HepG2 (cell line): ENCODE results near the gene PDP2. TPM values are rescaled to one million over a fixed set of nuclear protein-coding genes. Genes with fewer than 3 reads are reported as not detected.

Experiments
- DZIP1 ChIP-seq: sonication (generic); formaldehyde crosslinking; IDR thresholded peaks from 2 replicates; pipeline ENCODE4 v1.5.0; 2020; ENCODE audit warnings: mild to moderate bottlenecking, missing genetic modification reagents
- MED13 ChIP-seq: sonication (generic); formaldehyde crosslinking; IDR thresholded peaks from 2 replicates; pipeline ENCODE4 v1.5.0; 2020; ENCODE audit warnings: missing genetic modification reagents
- SAP130 ChIP-seq: IDR thresholded peaks from 2 replicates; pipeline ENCODE4 v1.6.1; 2016; ENCODE audit warnings: low read depth
- SKIL ChIP-seq: sonication (generic); formaldehyde crosslinking; IDR thresholded peaks from 2 replicates; pipeline ENCODE4 v1.8.0; 2022; ENCODE audit warnings: missing genetic modification reagents, mild to moderate bottlenecking, moderate library complexity, borderline replicate concordance
- SOX5 ChIP-seq: IDR thresholded peaks from 2 replicates; pipeline ENCODE4 v1.6.1; 2016; ENCODE audit warnings: borderline replicate concordance
- SOX6 ChIP-seq, 2 experiments: fragments of 450-650 bp in 1 of 2; sonication (generic) in 1 of 2; formaldehyde crosslinking in 1 of 2; IDR thresholded peaks; 2 replicates each; pipeline versions ENCODE4 v1.4.0 to v1.6.1; 2017 to 2020; ENCODE audit warnings: antibody characterized with exemption in 1 of 2, mild to moderate bottlenecking in 1 of 2, missing genetic modification reagents in 1 of 2
- SP140L ChIP-seq: sonication (generic); formaldehyde crosslinking; IDR thresholded peaks from 2 replicates; pipeline ENCODE4 v1.4.0; 2020; ENCODE audit warnings: missing genetic modification reagents, borderline replicate concordance
- SP2 ChIP-seq: sonication (generic); formaldehyde crosslinking; IDR thresholded peaks from 2 replicates; pipeline ENCODE4 v1.5.1; 2020; ENCODE audit warnings: mild to moderate bottlenecking, missing genetic modification reagents
- TP53 ChIP-seq: sonication (generic); formaldehyde crosslinking; conservative IDR thresholded peaks from 2 replicates; pipeline ENCODE4 v1.4.0; 2020; ENCODE audit warnings: missing genetic modification reagents
- XBP1 ChIP-seq: sonication (generic); formaldehyde crosslinking; IDR thresholded peaks from 2 replicates; pipeline ENCODE4 v1.5.0; 2020; ENCODE audit warnings: missing genetic modification reagents
- ZEB1 ChIP-seq: IDR thresholded peaks from 2 replicates; pipeline ENCODE4 v1.6.1; 2012; ENCODE audit warnings: mild to moderate bottlenecking, low read depth, inconsistent platforms; ENCODE audit not compliant: insufficient replicate concordance
- ZFP41 ChIP-seq: sonication (generic); formaldehyde crosslinking; IDR thresholded peaks from 2 replicates; pipeline ENCODE4 v1.4.0; 2020; ENCODE audit warnings: mild to moderate bottlenecking, missing genetic modification reagents, borderline replicate concordance
- ZNF18 ChIP-seq: sonication (generic); formaldehyde crosslinking; IDR thresholded peaks from 2 replicates; pipeline ENCODE4 v1.8.0; 2022; ENCODE audit warnings: mild to moderate bottlenecking, missing genetic modification reagents; ENCODE audit not compliant: insufficient replicate concordance
- ZNF605 ChIP-seq: sonication (generic); formaldehyde crosslinking; IDR thresholded peaks from 2 replicates; pipeline ENCODE4 v1.8.0; 2022; ENCODE audit warnings: mild to moderate bottlenecking, missing genetic modification reagents
- ZNF609 ChIP-seq: sonication (generic); formaldehyde crosslinking; IDR thresholded peaks from 2 replicates; pipeline ENCODE4 v1.4.0; 2020; ENCODE audit warnings: mild to moderate bottlenecking, missing genetic modification reagents, borderline replicate concordance
- ZNF841 ChIP-seq: sonication (generic); formaldehyde crosslinking; IDR thresholded peaks from 2 replicates; pipeline ENCODE4 v1.8.1; 2023; ENCODE audit warnings: missing genetic modification reagents, borderline replicate concordance
- ZNF850 ChIP-seq: sonication (generic); formaldehyde crosslinking; conservative IDR thresholded peaks from 2 replicates; pipeline ENCODE4 v1.9.0; 2021; ENCODE audit warnings: mild to moderate bottlenecking, missing genetic modification reagents
- polyA plus RNA-seq, 8 experiments: library from polyadenylated mRNA; depleted of rRNA in 3 of 8; stranded (reverse) in 7 of 8; unstranded in 1 of 8; fragments of >200 nt; fragmentation: Illumina TruSeq in 4 of 8; extraction: Trizol in 4 of 8; gene quantifications; 2 replicates each; pipeline versions ENCODE4 v1.2.1 to v1.2.3, GENCODE V29; 2011 to 2016; ENCODE audit warnings: low read depth in 4 of 8, missing spikeins in 1 of 8, mixed read lengths in 1 of 8; ENCODE audit not compliant: insufficient read depth in 1 of 8
- total RNA-seq, 5 experiments: library from RNA; depleted of rRNA; stranded (reverse); fragments of >200 nt; fragmentation: Illumina TruSeq; extraction: Trizol; gene quantifications; 2 replicates each; pipeline ENCODE4 v1.2.3, GENCODE V29; 2016; ENCODE audit warnings: low read depth in 1 of 5

PDP2 gene
- total and polyA plus RNA-seq, 2 of the 13 experiments (the other 11 are each of a cell fraction or from before 2014, with no cell fraction given): 12.8 to 15.8 TPM

GRCh38 chr16:66904846-66905632 is 24.7 kb downstream of the PDP2 start (continued):
- TF ChIP-seq ZNF609 (CRISPR knock-in tag) (peak; percentile 66; the same call in 1 of the 2 replicates), SOX5 (CRISPR knock-in tag) (peak; percentile 50; the same call in 1 of the 2 replicates), ZEB1 (peak; percentile 26), SP140L (no peak), TP53 (CRISPR knock-in tag) (0 out of 2 replicates have a peak, but pooled peaks have one; percentile 52), ZNF850 (CRISPR knock-in tag) (no peak), XBP1 (CRISPR knock-in tag) (no peak), ZNF18 (CRISPR knock-in tag) (no peak), MED13 (CRISPR knock-in tag) (no peak), ZNF841 (CRISPR knock-in tag) (no peak), SOX6 (IDR thresholded peaks at IDR 0.05) (no peak), SOX6 (CRISPR knock-in tag; IDR thresholded peaks at IDR 0.05) (peak; percentile 65), SKIL (CRISPR knock-in tag) (peak; percentile 88; the same call in 1 of the 2 replicates), DZIP1 (CRISPR knock-in tag) (peak; percentile 48; the same call in 1 of the 2 replicates), SAP130 (CRISPR knock-in tag) (peak; percentile 45; the same call in 1 of the 2 replicates), SP2 (CRISPR knock-in tag) (peak; percentile 10; the same call in 1 of the 2 replicates), ZFP41 (CRISPR knock-in tag) (no peak; the same call in 1 of the 2 replicates), ZNF605 (CRISPR knock-in tag) (peak; percentile 16; the same call in 1 of the 2 replicates)
